HUES64 (cell line): ENCODE results near the gene CEACAM7.
"Not testable (repeated sequence)": the region's sequence is repeated elsewhere in the genome, so short reads cannot be mapped to it uniquely, and the experiment has no call there.

Experiments used
- H3K27ac ChIP-seq: 2 replicates; pipeline ENCODE4 v1.7.0; 2013; ENCODE audit warnings: low read depth, low read length, inconsistent platforms
- H3K27me3 ChIP-seq: 2 replicates; pipeline ENCODE4 v1.6.1; 2013; ENCODE audit warnings: mild to moderate bottlenecking, low read length; ENCODE audit not compliant: insufficient read depth
- H3K36me3 ChIP-seq: 2 replicates; pipeline ENCODE4 v1.6.1; 2013; ENCODE audit warnings: mild to moderate bottlenecking, low read length; ENCODE audit not compliant: insufficient read depth
- H3K4me1 ChIP-seq: 2 replicates; pipeline ENCODE4 v1.6.1; 2013; ENCODE audit warnings: mild to moderate bottlenecking, low read length, moderate library complexity; ENCODE audit not compliant: insufficient read depth
- H3K4me3 ChIP-seq: 2 replicates; pipeline ENCODE4 v1.5.1; 2013; ENCODE audit warnings: mild to moderate bottlenecking, low read length, moderate library complexity
- H3K9ac ChIP-seq: 2 replicates; pipeline ENCODE4 v1.6.1; 2013; ENCODE audit warnings: mild to moderate bottlenecking, low read depth, low read length
- H3K9me3 ChIP-seq: 2 replicates; pipeline ENCODE4 v1.6.1; 2013; ENCODE audit warnings: low read depth, low read length; ENCODE audit not compliant: insufficient read depth
- WGBS: fragments of 150-250, 120-280 bp; methylation state at CpG from one replicate; pipeline ENCODE4 v1.1.7; 2013; ENCODE audit warnings: missing lambda C conversion rate; 5-methylcytosine and 5-hydroxymethylcytosine counted together

The CEACAM7 gene

GRCh38 chr19:41689993-41690800 lies 2.1 kb upstream of the CEACAM7 start:
- Histone ChIP-seq H3K4me3 (no peak overlapping the region), H3K27me3 (no peaks in the 10 kb centered on the region), H3K27ac (no peak overlapping the region), H3K36me3 (no peaks in the 10 kb centered on the region), H3K9me3 (peaks cover 16% of the 10 kb centered on the region; the same call in 1 of the 2 replicates), H3K9ac (no peak overlapping the region), H3K4me1 (no peaks in the 10 kb centered on the region)
- WGBS, result 78% methylated on average over 4 of the region's 4 CpGs

- Histone ChIP-seq H3K9ac (no peak overlapping the region), H3K27me3 (0 out of 2 replicates have a peak, but pooled peaks cover 3% of the 10 kb centered on the region)
Measured at GRCh38 chr19:41688687-41689086, 617 bp upstream of the CEACAM7 start.

GRCh38 chr19:41687419-41687818 lies 651 bp downstream of the CEACAM7 start:
- 0 out of 2 replicates have a peak, but pooled peaks cover 7% of the 10 kb centered on the region for H3K27me3 ChIP-seq
- no peak overlapping the region for H3K4me3 ChIP-seq
- WGBS, result 81% methylated on average over 3 of the region's 3 CpGs
- no peak overlapping the region for H3K9ac ChIP-seq
- H3K36me3 ChIP-seq, result no peaks in the 10 kb centered on the region
- peaks cover 18% of the 10 kb centered on the region; the same call in 1 of the 2 replicates for H3K9me3 ChIP-seq
- H3K27ac ChIP-seq, result no peak overlapping the region
- H3K4me1 ChIP-seq, result no peaks in the 10 kb centered on the region

More at GRCh38 chr19:41688687-41689086, 617 bp upstream of the CEACAM7 start:
- WGBS, result 77% methylated on average over 4 of the region's 4 CpGs
- Histone ChIP-seq H3K27ac (no peak overlapping the region), H3K36me3 (no peaks in the 10 kb centered on the region), H3K4me3 (no peak overlapping the region), H3K4me1 (no peaks in the 10 kb centered on the region), H3K9me3 (0 out of 2 replicates have a peak, but pooled peaks cover 14% of the 10 kb centered on the region)

- H3K27me3 ChIP-seq, result peaks cover 9% of the 10 kb centered on the region; the same call in 1 of the 2 replicates
- no peak overlapping the region for H3K4me3 ChIP-seq
- no peaks in the 10 kb centered on the region for H3K36me3 ChIP-seq
- WGBS, result 62% methylated on average over 6 of the region's 6 CpGs
- H3K9me3 ChIP-seq, result peaks cover 23% of the 10 kb centered on the region
- no peak overlapping the region for H3K9ac ChIP-seq
- H3K4me1 ChIP-seq, result no peaks in the 10 kb centered on the region
- H3K27ac ChIP-seq, result no peak overlapping the region
Measured at GRCh38 chr19:41682437-41682836, 5.6 kb downstream of the CEACAM7 start.

GRCh38 chr19:41671486-41671885 lies 16.6 kb downstream of the CEACAM7 start:
- Histone ChIP-seq H3K27me3 (no peaks in the 10 kb centered on the region), H3K4me3 (no peak overlapping the region), H3K4me1 (no peaks in the 10 kb centered on the region), H3K9ac (no peak overlapping the region), H3K36me3 (no peaks in the 10 kb centered on the region), H3K27ac (no peak overlapping the region), H3K9me3 (peaks cover 55% of the 10 kb centered on the region)
- WGBS, result 76% methylated on average over 5 of the region's 5 CpGs

- no peaks in the 10 kb centered on the region for H3K4me1 ChIP-seq
- no peak overlapping the region for H3K4me3 ChIP-seq
- no peak overlapping the region for H3K27ac ChIP-seq
- no peaks in the 10 kb centered on the region for H3K36me3 ChIP-seq
- no peak overlapping the region for H3K9ac ChIP-seq
- no peaks in the 10 kb centered on the region for H3K27me3 ChIP-seq
- H3K9me3 ChIP-seq, result peaks cover 59% of the 10 kb centered on the region
Measured at GRCh38 chr19:41670755-41671154, 17.3 kb downstream of the CEACAM7 start.

- 67% methylated on average over 1 of the region's 1 CpG for WGBS
- no peaks in the 10 kb centered on the region for H3K36me3 ChIP-seq
Measured at GRCh38 chr19:41668315-41668714, 19.8 kb downstream of the CEACAM7 start.

GRCh38 chr19:41666075-41666474 lies 22.0 kb downstream of the CEACAM7 start:
- Histone ChIP-seq H3K36me3 (no peaks in the 10 kb centered on the region), H3K27ac (no peak overlapping the region), H3K4me3 (no peak overlapping the region), H3K27me3 (no peaks in the 10 kb centered on the region), H3K9ac (no peak overlapping the region), H3K9me3 (peaks cover 57% of the 10 kb centered on the region), H3K4me1 (no peaks in the 10 kb centered on the region)
- WGBS, result 75% methylated on average over 2 of the region's 2 CpGs

More at GRCh38 chr19:41668315-41668714, 19.8 kb downstream of the CEACAM7 start:
- Histone ChIP-seq H3K4me1 (no peaks in the 10 kb centered on the region), H3K27me3 (no peaks in the 10 kb centered on the region), H3K9me3 (peaks cover 60% of the 10 kb centered on the region), H3K27ac (no peak overlapping the region), H3K4me3 (no peak overlapping the region), H3K9ac (no peak overlapping the region)

GRCh38 chr19:41657157-41657556 lies 30.9 kb downstream of the CEACAM7 start:
- Histone ChIP-seq H3K27ac (no peak overlapping the region), H3K9me3 (peaks cover 9% of the 10 kb centered on the region), H3K9ac (no peak overlapping the region), H3K36me3 (no peaks in the 10 kb centered on the region), H3K4me1 (no peaks in the 10 kb centered on the region), H3K27me3 (no peaks in the 10 kb centered on the region), H3K4me3 (no peak overlapping the region)
- WGBS, result 46% methylated on average over 2 of the region's 2 CpGs

- H3K27ac ChIP-seq, H3K9me3 ChIP-seq, H3K4me1 ChIP-seq, H3K27me3 ChIP-seq, H3K9ac ChIP-seq, H3K36me3 ChIP-seq, H3K4me3 ChIP-seq: not testable (repeated sequence)
- 58% methylated on average over 2 of the region's 2 CpGs for WGBS
Measured at GRCh38 chr19:41656756-41657155, 31.3 kb downstream of the CEACAM7 start.

GRCh38 chr19:41652250-41652649 lies 35.8 kb downstream of the CEACAM7 start:
- Histone ChIP-seq H3K4me3 (no peak overlapping the region), H3K4me1 (no peaks in the 10 kb centered on the region), H3K27me3 (no peaks in the 10 kb centered on the region), H3K27ac (no peak overlapping the region), H3K9ac (no peak overlapping the region), H3K36me3 (no peaks in the 10 kb centered on the region), H3K9me3 (peaks cover 18% of the 10 kb centered on the region)
- 64% methylated on average over 5 of the region's 5 CpGs for WGBS
